ENCODE data around the gene SPATA2.
"Not testable (repeated sequence)": the region's sequence is repeated elsewhere in the genome, so short reads cannot be mapped to it uniquely, and the experiment has no call there.

SPATA2 gene

DNA sequence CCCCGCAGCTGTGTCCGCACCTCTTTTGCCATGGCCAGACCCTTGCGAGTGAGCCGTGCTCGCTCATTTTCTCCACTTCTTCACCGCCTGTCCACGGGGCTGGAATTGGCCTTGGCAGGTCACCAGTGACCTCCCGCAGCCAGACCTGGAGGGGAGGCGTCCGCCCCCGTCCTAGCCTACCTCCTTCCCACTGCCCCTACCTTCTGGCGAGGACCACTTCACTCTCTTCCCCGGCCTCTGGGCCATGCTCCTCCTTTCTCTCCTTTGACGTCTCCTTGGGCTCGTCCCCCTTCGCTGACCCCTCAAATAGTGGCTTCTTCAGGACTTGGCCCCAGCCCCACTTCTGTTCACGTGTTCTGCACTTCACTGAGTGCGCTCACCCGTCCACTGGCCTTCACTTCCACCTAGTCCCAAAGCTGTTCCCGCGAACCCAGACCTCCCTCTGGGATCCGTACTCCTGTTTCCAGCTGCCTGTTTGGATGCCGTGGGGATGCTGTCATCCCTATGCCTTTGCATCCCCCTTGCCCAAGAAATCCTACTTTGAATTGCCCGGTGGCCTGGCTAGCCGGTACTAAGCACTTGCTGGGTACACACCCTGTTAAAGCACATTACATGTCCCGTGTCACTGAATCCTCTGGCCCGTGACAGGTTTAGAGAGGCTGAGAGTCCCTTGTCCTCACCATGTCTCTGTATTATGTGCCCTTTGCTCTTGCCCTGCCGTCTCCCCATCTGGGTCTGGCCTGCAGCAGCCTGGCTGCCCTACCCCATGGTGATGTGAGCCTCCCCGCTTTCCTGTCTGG is 33.0 kb downstream of the SPATA2 start:
- DNase-seq, result no peak

DNA sequence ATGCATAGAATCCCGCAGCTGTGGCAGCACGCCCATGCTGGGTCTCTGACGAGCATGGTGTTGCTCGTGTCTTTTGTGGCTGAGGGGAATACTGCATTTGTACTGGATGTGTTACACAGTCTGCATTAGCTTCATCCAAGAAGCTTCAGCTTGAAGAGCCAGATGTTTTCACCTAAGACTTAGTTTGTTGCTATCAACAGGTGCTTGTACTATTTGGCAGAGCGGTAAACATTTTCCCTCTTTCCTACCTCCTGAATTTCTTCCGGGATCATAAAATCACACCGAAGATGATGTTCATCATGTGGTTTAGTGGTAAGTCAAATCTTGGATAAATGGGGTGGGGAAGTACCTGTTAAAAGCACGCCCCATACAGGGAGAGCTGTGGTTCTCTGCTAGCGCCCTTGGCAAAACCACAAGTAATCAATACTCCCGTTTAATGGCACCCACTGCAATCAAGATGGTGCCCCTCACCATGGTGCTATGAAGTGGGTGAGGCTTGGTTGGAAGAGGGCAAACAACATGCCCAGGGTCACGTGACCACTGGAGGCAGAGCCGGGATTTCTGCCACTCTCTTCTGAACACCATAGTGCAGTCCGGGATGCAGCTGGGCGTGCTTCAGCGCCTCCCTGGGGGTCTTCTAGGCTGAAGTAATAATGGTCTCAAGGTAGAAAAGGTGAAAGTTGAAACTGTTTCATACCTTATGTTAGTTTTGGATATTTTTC is 34.4 kb downstream of the SPATA2 start:
- no peak for DNase-seq

DNA sequence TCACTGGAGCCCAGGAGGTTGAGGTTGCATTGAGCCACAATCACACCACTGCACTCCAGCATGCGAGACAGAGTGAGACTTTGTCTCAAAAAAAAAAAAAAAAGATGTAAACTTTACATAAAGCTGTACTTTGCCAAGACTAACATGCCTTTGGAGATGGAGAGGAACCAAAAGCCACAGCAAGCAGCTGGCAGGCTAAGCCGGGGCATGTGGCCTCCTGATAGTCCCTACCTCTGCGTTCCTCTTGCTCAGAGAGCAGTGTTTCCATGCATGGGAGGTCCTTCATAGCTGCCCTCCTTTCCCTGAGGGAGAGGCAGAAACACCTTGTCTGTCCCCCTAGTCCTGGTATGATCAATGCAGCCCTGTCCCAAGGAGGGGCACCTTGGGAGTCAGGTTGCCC is 35.2 kb downstream of the SPATA2 start:
- DNase-seq, result no peak

DNA sequence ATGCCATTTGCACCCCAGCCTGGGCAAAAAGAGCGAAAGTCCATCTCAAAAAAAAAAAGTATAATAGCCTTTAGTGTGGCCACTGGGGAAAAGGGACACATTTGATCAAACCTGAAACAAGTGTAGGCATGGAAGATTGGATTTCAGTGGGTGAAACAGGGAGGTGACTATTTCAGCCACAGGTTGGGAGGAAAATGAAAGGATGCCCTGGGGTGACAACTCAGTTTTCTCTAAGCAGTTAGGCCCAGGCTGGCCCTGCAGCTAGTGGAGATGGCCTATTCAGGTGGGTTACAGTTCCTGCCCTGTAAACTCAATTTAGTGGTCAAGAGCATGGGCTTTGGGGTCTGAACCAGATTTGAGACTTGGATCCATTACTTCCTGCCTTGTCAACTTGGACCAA is 36.4 kb downstream of the SPATA2 start:
- DNase-seq, result no peak

DNA sequence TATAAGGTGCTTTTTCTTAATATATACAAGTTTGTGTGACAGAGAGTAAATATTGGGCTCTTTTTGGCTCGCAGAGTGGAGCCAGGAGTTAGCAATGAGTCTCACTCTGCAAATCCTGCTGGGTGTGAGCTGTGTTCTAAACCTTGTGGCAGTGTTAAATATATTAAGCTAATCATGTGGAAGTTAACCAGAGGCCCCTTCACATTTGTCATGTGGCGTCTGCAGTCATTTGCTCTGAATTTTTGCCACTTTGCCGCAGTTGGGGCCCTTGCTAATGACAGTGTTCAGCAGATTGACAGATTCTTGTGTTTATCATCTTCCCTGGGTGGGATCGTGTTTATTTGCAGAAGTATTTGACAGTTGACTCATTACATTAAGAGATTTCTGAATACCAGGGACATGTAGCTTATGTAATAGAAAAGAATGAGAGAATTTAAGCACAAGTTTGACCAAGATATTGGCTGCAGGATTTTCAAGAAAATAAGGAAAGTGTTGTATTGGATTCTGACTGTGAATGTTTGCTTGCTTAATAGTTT is 37.9 kb downstream of the SPATA2 start:
- no peak for DNase-seq

DNA sequence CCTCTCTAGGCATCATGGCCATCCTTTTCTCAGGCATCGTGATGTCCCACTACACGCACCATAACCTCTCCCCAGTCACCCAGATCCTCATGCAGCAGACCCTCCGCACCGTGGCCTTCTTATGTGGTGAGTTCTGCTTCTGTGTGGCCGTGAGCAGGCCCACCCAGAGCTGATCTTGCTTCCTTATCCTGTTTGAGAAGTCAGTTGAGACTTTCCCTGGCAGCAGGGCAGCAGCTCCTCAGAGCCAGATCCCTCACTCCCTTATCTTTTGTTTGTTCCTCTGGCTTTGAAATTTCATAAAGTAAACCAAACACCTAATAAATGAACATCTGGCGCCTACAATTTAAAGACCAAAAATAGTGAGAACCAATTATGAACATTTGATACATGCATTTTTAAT is 40.6 kb downstream of the SPATA2 start:
- DNase-seq, result no peak

DNA sequence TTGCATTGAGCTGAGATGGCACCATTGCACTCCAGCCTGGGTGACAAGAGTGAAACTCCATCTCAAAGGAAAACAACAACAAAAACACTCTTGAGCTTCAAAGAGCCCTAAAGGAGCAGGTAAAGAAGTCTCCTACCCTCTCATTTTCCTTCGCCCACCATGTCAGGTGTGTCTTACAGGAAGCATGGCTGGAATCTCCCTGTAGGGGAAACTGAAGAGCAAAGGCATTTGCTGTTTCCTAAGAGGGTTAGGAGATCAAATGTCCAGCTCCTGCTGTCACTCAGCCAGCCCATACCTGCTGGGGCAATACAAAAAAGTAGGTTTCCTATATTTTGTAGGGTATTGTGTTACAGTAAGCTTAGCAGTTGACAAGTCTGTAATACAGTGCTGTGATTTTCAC is 43.3 kb downstream of the SPATA2 start:
- no peak for DNase-seq

DNA sequence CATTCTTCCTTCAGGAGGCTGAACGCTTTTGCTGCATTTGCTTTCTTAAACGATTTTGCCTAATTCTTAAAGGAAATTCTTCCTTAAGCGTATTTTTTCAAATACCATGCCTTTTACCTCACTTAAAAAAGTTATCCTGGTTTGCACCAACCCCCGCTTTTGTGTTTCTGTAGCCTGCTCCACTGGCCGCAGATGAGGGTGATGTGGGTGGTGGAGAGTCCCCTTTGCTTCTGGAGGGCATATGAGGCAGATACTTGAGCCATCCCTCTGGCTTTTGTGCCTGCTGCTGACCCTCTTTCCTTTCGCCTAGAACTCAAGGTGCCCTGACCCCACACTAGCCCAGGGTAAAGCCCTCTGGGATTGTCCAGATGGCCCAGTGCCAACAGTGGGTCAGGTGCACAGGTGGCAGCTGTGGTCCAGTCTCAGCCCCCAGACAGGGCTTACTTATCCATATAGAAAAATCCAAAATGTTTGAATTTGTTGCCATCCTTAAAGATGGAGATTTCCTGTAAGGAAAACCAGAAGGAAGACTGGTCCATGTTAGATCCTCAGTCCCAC is 43.9 kb downstream of the SPATA2 start:
- no peak for DNase-seq

DNA sequence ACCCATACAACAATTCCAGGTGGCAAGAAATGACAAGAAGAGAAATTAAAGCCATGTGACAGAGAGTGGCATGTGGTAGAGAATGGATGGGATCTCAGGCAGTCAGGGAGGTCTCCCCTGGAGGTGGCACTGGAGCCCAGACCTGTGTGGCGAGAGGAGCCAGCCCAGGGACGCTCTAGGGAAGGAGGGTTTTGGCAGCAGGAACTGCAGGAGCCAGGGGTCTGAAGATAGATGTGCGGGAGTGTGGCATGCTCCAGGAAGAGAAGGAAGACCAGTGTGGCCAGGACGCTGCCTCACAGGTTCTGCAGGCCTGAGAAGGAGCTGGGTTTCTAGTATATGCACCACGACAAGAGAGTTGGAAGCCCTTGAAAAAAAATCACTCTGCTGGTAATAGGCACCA is 45.1 kb downstream of the SPATA2 start:
- DNase-seq, result no peak

DNA sequence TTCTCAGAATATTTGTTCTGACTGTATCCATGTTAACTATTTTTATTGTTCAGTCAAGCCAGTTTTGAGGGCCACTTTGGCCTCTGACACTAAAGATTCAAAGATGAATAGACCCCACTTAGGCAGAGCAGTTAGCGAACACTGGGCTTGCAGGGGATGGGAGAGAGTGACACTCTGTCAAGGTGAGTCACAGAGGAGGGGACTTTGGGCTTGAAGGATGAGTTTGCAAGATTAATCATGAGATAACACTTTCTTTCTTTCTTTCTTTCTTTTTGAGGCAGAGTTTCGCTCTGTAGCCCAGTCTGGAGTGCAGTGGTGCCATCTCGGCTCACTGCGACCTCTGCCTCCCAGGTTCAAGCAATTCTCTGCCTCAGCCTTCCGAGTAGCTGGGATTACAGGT is 46.4 kb downstream of the SPATA2 start:
- DNase-seq, result peak; percentile 39

DNA sequence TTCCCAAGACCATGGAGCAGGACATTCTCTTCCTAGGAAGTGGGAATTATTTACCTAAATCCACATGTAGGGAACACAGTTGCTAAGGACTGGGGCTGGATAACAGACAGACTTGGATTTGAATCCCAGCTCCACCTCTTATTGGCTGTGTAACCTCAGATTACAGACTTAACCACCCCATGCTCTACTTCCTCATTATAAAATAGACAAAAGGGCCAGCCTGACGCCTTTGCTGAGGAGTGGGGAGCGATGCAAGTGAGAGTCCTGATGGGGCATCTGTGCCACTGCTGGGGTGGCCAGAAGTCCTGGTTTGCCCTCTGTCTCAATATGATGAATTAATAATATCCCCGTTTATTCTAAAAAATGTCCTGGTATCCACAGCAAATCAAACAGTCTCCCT is 46.8 kb downstream of the SPATA2 start:
- no peak for DNase-seq

DNA sequence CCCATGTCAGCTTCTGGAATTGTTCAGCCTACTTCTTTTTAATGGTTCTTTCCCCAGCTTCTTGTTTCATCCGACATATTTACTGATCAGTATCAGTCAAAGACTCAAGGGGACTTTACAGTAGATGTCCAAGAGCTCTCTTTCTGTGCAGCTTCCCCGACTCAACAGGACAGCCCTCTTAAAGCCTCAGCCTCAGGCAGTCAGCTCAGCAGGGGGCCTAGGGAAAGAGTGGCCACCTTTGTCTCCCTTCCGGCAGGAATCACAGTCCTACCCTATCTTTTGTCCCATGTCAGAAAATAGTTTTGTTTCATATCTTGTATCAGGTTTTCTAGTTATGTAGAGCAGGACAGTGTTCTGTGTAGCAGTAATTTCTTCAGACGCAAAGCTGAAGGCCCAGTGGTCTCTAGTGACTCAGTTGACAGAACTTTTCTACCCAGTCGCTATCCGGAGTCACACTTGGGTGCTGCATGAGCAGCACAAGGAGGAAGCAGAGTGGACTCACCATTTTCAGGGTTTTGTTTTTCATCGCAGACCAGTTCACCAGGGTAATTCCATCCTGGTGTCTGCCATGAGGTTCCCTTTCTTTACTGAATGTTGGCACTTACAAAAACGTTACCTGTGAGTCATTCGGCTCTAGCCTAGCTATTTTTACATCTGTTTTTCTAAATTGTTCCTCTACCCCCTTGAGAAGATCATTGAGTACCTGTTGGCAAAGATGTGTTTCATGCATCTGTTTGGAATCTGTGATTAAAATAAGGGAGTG is 47.7 kb downstream of the SPATA2 start:
- DNase-seq, result no peak

DNA sequence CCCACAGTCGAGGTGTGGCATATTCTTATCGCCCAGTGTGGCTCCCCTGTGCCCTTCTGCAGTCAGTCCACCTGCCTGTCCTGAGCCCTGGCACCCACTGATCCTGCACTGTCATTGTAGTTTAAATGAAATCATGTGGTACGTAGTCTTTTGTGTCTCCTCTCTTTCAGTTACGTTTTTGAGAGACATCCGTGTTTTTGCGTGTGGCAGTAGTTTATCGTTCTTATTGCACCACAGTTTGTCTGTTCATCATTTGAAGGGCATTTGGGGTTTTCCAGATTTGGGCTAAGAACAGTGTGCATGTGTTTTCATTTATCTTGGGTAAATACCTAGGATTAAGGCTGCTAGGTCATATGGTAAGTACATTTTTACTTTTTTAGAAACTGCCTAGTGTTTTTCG is 49.3 kb downstream of the SPATA2 start:
- DNase-seq, result peak; percentile 44

DNA sequence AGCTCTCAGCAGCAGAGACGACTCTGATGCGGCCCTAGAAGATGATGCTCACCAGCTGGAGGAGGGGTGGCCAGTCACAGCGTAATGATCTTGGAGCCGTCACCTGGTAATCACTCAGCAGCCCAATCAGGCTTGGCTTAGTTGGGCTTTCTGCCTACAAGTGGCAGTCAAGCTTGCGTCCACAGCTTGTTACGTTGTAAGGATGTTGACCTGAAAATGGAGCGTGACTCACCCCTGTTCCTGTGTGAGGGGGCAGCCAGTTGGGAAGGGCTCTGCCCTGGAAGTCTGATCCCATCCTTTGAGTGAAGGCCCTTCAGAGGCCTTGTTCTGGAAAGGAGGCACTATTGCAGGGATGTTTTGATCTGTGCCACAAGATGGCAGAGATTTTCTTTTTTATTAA is 49.8 kb downstream of the SPATA2 start:
- no peak for DNase-seq

DNA sequence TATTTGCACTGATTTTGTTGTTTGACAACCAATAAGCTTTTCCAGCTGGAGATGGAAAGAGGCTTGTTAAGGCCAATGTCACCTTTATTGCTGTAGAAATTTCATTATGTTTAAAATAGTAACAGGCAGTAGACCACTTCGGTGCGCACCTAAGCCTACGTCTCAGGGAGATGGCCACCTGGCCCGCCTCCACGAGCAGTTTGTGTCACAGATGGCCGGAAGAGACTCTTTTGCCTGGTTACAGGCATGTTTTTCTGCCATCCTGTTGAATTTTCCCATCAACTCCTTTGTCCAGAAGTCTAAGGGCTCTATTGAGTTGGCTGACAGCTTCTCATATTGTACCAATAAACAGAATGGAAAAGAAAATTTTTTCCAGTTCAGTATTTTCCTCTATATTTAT is 51.7 kb downstream of the SPATA2 start:
- DNase-seq, result no peak

DNA sequence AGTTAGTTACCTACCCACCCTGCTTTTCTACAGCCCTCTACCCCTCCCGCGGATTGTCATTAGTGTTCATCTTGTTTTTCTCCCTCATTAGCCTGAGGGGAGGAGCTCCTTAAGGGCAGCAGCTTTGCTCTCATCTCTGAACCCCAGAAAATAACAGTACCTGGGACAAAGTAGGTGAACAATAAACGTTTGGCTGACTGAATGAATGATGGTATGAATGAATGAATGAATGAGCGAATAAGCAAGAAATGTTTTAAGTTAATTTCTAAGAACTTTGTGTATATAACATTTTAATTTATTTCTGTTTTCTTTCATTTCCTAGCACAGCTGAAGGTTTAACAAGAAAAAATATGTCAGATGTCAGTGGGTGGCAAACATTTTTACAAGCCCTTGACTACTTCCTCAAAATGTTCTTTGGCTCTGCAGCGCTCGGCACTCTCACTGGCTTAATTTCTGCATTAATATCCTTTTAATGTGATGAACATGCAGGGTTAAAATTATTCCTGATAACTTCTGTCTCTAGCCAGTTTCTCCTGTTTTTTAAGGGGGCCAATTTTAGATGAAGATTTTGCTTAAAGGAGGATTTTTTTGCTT is 52.6 kb downstream of the SPATA2 start:
- no peak for DNase-seq

DNA sequence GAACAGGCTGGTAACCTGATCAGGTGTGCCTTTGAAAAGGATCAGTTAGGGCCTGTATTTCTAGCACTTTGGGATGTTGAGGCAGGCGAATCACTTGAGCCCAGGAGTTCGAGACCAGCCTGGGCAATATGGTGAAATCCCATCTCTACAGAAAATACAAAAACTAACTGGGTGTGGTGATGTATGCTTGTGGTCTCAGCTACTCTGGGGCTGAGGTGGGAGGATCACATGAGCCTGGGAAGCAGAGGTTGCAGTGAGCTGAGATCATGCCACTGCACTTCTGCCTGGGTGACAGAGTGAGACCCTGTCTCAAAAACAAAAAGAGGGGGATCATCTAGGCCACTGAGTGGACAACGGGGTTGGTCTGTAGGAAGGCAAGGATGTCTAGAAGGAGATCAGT is 54.1 kb downstream of the SPATA2 start:
- DNase-seq, result not testable (repeated sequence)

DNA sequence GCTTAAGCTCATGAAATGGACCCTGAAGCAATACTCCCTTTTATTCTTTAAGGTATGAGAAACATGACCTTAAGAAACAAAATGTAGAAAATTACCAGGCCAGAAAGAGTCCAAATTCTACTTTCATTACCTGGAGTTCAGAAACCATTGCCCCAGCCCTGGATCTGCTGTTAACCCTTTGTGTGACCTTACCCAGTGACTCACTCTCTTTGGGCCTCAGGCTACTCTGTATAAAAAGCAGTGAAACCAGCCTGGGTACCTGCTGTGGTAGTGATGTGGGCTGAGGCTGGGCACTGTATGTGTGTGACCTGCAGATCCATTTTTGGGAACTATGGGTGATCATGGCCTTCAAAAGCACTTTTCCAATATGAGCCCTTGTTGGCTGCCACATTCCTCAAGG is 55.5 kb downstream of the SPATA2 start:
- DNase-seq, result no peak

DNA sequence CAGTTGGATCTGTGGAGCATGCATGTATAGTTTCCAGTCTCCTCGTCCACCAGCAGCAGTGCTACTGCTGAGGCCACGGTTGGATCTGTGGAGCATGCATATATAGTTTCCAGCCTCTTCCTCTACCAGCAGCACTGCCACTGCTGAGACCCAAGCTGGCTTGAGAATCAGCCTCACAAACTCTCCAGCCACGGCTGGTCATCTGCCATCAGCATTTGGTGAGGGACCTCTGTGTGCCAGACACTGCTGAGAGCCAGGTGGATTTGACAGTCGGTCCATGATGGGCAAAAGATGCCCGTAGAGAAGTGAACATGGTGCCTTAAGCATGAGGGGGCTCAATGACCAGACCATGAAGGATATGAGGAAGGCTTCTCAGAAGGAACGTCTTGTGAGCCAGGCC is 56.3 kb downstream of the SPATA2 start:
- DNase-seq, result no peak

DNA sequence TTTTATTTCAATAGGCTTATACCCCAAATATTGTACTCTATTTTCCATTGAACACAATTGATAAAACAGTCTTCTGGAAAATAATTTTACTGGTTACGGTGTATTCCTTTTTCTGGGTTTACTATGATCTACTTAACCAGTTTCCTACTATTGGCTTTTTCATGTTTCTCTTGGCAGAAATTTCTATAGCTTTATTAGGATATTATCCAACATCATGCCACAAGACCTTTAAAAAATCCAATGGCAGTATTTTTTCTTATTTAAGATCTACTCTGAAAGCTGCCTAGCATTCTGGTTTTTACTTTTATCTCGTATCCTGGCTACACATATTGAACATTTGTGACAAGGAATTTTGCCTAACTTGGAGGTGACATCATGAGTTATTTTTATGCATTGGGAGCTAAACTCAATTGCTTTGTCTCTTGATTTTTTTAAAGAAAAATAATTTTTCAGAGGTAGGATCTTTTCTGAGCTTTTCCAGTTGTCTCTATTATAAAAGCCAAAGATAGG is 57.2 kb downstream of the SPATA2 start:
- DNase-seq, result no peak

DNA sequence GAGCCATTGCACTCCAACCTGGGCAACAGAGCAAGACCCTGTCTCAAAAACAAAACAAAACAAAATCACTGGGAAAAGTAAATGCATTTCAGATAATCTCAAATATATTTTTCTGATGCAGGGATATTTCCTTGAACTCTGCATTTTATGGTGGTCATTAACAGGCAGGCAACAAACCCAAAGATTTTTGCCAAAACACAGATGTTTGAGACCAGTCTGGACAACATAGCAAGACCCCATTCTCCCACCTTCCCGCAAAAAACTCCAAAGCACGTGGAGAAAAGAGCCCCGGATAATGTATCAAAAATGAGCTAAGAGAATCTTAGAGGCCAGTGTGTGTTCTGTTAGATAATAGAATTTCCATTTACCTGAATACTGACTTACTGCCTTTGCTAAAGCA is 58.4 kb downstream of the SPATA2 start:
- no peak for DNase-seq

DNA sequence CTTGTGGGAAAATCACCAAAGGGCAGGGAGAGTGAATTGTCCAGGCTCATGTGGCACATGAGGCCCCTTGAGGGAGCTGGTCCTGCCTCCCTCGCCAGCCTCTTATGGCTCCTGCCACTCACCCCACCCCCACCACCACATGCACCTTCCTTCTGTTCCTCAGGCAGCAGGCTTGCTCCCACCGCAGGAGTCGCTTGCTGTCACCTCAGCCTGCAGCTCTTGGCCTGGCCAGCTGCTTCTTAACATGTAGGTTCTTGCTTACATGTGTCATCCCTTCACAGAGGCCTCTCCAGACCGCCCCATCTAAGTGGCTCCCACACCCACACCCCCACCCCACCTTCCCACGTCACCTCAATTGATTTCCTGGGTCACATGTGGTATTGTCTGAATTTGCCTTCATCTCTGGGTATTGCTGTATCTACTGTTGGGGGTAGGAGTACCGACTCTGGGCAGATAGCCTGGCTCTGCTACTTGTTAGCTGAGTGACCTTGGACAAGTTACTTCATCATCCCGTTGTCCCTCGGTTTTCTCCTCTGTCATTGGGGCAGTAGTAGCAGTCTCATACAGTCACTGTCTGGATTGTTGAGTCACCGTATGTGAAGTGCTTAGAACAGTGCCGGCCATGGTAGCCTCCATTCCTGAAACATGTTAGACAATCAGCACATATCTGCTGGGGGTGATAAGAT is 61.0 kb downstream of the SPATA2 start:
- no peak for DNase-seq
